ENCODE results near the gene LMBRD1. TPM values are rescaled to one million over a fixed set of nuclear protein-coding genes. Genes with fewer than 3 reads are reported as not detected.

The LMBRD1 gene
- total RNA-seq, result 50.0 and 56.5 TPM in 2 replicates

DNA sequence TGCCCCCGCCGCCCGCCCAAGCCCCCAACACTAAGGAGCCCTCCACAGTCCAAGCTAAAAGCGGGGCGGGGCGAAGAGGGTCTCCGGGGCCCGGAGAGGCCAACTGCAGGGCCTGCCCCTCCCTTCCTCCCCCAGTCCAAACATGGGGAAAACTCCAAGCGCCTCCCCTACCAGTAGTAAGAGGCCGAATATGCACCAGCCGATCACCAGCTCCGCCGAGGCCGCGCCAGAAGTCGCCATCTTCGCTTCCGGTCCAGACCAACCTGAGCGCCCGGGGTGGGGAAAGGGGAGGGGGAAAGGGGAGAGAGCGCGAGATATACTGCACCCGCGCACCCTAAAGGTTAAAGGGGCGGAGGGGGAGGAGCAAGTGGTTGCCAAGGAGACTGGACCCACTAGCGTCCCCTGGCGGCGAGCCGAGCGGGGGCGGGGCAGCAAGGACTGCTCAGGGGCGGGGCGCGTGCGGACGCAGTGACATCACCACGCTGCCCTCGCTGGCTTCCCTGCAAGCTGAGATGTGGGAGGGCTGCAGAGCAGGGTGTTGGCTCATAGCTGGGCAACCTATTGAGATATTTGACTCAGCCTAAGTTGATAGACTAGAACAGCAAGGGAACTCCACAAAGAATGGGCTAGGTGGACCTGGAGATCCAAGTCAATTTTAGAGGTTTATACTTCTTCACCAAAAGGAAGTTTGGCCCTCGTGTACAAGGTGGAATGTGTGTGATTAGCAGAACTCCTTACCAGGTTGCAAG, at the start of gene LMBRD1:
TSS of gene LMBRD1 (minus strand) at position 369 of the 749 bp plus-strand sequence. CDS start at position 240, 129 bp downstream.

Other genes with a start within 250 kb of the LMBRD1 start
- under 0.01 TPM in 1 of 2 replicates, not detected in the other for gene COL19A1, start 69.5 kb upstream of the LMBRD1 start, total RNA-seq